AG04449 (cell line): ENCODE measurements around the gene CAMK2B.

Experiments
- CTCF ChIA-PET: fragments of 350-600 bp; formaldehyde crosslinking; extraction: SDS; loops from one replicate; lab custom pipeline; 2021; ENCODE audit warnings: antibody characterized with exemption; lab: Yijun Ruan, JAX
- POLR2A ChIA-PET: fragments of 400-600, 350-600 bp; formaldehyde crosslinking; extraction: SDS; loops from one replicate; lab custom pipeline; 2020; ENCODE audit warnings: antibody characterized with exemption, inconsistent platforms; lab: Yijun Ruan, JAX
- DNase-seq: peaks from one replicate; pipeline ENCODE4 v3.0.0-alpha.2; 2010; ENCODE audit warnings: low read depth, low spot score
- H3K4me3 ChIP-seq: 2 replicates; pipeline ENCODE4 v1.5.1; 2011; ENCODE audit warnings: low read depth, mild to moderate bottlenecking, control low read depth, low read length
- TF ChIP-seq, protein P1 (sequence below): IDR thresholded peaks from one replicate; pipeline ENCODE4 v1.5.1; 2011; ENCODE audit warnings: mild to moderate bottlenecking, moderate library complexity, low read length, control low read depth, inconsistent platforms; ENCODE audit not compliant: insufficient read depth; ENCODE audit errors: missing control alignments

The CAMK2B gene

GRCh38 chr7:44246396-44247113 is 78.8 kb downstream of the CAMK2B start:
- no peak for DNase-seq
- CTCF ChIA-PET = no interaction called here
- no peak overlapping the region for H3K4me3 ChIP-seq
- POLR2A ChIA-PET = no interaction called here
- TF ChIP-seq, protein P1, sequence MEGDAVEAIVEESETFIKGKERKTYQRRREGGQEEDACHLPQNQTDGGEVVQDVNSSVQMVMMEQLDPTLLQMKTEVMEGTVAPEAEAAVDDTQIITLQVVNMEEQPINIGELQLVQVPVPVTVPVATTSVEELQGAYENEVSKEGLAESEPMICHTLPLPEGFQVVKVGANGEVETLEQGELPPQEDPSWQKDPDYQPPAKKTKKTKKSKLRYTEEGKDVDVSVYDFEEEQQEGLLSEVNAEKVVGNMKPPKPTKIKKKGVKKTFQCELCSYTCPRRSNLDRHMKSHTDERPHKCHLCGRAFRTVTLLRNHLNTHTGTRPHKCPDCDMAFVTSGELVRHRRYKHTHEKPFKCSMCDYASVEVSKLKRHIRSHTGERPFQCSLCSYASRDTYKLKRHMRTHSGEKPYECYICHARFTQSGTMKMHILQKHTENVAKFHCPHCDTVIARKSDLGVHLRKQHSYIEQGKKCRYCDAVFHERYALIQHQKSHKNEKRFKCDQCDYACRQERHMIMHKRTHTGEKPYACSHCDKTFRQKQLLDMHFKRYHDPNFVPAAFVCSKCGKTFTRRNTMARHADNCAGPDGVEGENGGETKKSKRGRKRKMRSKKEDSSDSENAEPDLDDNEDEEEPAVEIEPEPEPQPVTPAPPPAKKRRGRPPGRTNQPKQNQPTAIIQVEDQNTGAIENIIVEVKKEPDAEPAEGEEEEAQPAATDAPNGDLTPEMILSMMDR = no peak

DNA sequence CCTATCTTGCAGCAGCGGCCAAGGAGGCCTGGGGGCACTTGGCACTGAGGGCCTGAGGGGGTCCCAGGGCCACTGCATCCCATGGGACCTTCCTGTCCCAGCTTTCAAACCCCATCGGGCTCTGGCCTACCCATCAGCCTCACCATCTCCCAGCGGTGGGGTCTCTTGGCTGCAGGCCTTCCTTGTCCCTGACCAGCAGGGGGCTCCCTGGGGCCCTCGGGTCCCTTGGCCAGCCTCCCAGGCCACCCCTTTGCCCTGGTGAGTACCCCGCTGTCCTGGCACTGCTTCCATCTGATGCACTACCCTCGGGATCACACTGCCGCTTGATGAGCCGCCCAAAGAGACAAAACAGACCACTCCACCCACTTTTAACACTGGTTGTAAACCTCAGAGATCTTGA is 81.1 kb downstream of the CAMK2B start:
- ChIA-PET POLR2A (no interaction called here), CTCF (interaction anchor here (1.1 to 5.2 kb wide), 12 partner anchors 9 to 322 kb away, joined by 4 to 40 read pairs (median 6); no protein-coding TSS in a partner anchor)
- H3K4me3 ChIP-seq = no peak overlapping the region
- TF ChIP-seq, protein P1 = peak; percentile 41
- DNase-seq = no peak

GRCh38 chr7:44242091-44242490 is 83.3 kb downstream of the CAMK2B start:
- TF ChIP-seq, protein P1 = no peak
- no peak overlapping the region for H3K4me3 ChIP-seq
- ChIA-PET POLR2A (no interaction called here), CTCF (interaction anchor here (0.7 to 5.2 kb wide), 32 partner anchors 9 to 894 kb away, joined by 3 to 63 read pairs (median 8); partner anchors contain the start of gene NUDCD3)
- DNase-seq = no peak

DNA sequence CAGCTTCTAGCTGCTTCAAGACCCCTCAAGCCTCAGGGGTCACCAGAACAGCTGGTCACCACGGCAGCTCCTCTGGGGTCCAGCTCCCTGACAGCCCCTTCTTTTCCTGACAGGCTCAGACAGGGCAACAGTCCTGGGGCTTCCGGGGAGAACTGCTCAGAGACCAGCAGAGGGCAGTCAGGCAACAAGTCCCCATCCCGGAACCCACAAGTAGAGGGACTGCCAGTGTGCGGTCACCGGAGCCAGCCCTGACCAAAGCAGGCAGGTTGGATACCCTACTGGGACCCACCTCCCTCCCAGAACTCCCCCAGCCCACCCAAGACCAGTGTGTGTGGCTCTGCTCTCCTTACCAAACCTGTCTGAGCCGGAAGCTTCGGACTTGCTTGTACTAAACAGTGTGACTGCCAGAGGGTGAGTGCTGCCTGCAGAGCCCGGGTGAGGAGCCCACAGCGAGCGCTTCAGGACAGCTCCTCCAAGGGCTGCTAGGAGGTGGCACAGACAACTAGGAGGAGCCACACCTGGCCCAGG is 84.3 kb downstream of the CAMK2B start:
- ChIA-PET CTCF (interaction anchor here (0.6 to 5.2 kb wide), 64 partner anchors 8 to 341 kb away, joined by 3 to 63 read pairs (median 4); partner anchors contain the start of genes DDX56, NUDCD3 and TMED4), POLR2A (no interaction called here)
- TF ChIP-seq, protein P1 = peak; percentile 94
- DNase-seq = peak; percentile 5
- peak overlapping the region; percentile 6; the same call in 1 of the 2 replicates for H3K4me3 ChIP-seq

DNA sequence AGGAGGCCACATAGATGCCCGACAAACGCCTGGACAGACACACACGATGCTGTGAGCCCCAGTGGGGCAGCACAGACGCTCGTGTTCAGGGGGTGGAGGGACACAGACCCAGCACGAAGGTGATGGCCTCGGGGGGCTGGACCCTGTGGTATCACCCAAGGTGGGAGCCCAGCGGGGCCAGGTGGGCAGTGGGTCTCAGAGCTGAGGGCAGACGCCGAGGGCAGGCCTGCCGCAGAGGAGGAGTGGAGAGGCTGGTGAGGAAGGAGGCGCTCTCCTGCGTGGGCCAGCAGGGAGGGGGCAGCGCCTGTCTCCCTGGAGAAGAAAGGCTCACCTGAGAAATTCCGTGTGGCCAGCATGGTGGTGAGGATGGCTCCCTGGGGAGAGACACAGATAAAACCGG is 85.0 kb downstream of the CAMK2B start:
- CTCF ChIA-PET = interaction anchor here (0.6 to 5.2 kb wide), 56 partner anchors 8 to 341 kb away, joined by 3 to 63 read pairs (median 4); partner anchors contain the start of genes DDX56, NUDCD3 and TMED4
- no peak overlapping the region for H3K4me3 ChIP-seq

More for the DNA sequence above, 85.0 kb downstream of the CAMK2B start:
- POLR2A ChIA-PET = no interaction called here
- TF ChIP-seq, protein P1 = no peak
- no peak for DNase-seq
